ENCODE results near the gene UBTF. TPM values are rescaled to one million over a fixed set of nuclear protein-coding genes. Genes with fewer than 3 reads are reported as not detected.
"Not testable (repeated sequence)": the region's sequence is repeated elsewhere in the genome, so short reads cannot be mapped to it uniquely, and the experiment has no call there.

The UBTF gene
- total RNA-seq, 1 donor from 2014 or later: 101 TPM

DNA sequence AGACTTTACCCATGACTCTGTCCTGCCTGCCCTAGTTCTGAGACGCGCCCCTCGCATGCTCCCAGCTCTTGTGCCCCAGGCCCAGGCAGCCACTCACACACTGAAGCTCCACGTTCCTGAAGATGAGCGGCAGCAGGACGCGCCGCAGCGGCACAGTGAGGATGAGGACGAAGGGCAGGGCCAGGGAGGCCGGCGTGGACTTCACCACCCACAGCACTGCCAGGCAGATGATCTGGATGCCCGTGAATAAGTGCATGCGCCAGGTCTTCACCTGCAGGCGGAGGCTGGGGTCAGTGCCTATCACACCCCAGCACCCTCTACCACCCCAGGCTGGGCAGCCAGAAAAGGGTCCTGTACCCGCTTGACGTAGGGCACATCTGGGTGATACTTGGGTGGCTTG lies 31.6 kb upstream of the UBTF start:
- no peak overlapping the region for H3K4me3 Mint-ChIP-seq
- TF ChIP-seq, protein P1, sequence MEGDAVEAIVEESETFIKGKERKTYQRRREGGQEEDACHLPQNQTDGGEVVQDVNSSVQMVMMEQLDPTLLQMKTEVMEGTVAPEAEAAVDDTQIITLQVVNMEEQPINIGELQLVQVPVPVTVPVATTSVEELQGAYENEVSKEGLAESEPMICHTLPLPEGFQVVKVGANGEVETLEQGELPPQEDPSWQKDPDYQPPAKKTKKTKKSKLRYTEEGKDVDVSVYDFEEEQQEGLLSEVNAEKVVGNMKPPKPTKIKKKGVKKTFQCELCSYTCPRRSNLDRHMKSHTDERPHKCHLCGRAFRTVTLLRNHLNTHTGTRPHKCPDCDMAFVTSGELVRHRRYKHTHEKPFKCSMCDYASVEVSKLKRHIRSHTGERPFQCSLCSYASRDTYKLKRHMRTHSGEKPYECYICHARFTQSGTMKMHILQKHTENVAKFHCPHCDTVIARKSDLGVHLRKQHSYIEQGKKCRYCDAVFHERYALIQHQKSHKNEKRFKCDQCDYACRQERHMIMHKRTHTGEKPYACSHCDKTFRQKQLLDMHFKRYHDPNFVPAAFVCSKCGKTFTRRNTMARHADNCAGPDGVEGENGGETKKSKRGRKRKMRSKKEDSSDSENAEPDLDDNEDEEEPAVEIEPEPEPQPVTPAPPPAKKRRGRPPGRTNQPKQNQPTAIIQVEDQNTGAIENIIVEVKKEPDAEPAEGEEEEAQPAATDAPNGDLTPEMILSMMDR (conservative IDR thresholded peaks at IDR 0.05): no peak
- peaks cover 11% of the 10 kb centered on the region for H3K4me1 Mint-ChIP-seq (ENCODE audit: unreplicated experiment)
- no peak for DNase-seq (ENCODE audit: extremely low spot score, unreplicated experiment)
- no peaks in the 10 kb centered on the region for H3K9me3 Mint-ChIP-seq
- no peak overlapping the region for H3K27ac Mint-ChIP-seq
- H3K36me3 Mint-ChIP-seq: no peaks in the 10 kb centered on the region
- H3K27me3 Mint-ChIP-seq: peaks cover 12% of the 10 kb centered on the region

DNA sequence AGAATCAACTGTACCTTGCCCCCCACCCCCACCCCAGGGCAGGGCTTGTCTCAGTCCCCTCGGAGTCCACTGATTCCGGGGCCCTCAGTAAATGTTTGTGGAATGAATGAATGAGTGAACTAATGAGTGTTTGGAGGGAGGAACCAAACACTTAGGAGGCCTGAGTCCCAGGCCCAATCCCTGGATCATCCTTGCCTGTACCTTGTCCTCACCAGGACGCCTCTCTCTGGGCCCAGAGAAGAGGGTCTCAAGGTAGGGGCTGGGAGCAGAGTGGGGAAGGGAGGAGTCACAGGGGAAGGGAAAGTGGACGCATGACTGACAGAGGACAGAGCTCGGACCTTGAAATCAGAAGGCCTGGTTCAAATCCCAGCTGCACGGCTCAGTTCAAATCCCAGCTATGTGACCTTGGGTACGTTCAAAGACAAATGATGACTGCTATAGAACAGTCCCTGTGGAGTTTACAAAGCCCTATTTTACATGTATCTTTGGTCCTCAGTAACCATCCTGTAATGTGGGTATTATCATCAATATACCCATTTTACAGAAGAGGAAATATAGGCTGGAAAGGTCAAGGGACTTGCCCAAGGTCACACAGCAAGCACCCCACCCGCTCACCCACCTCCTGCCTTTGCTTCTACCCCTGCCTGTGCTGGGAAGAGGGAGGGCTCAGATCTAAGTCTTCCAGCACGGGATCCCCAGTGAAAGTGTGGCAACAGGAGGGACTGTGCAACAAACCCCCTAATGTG lies 30.2 kb upstream of the UBTF start:
- TF ChIP-seq, protein P1 (conservative IDR thresholded peaks at IDR 0.05): no peak
- Mint-ChIP-seq H3K4me1 (ENCODE audit: unreplicated experiment) (peaks cover 19% of the 10 kb centered on the region), H3K4me3 (no peak overlapping the region), H3K27ac (no peak overlapping the region), H3K27me3 (peaks cover 4% of the 10 kb centered on the region), H3K36me3 (no peaks in the 10 kb centered on the region), H3K9me3 (no peaks in the 10 kb centered on the region)
- DNase-seq (ENCODE audit: extremely low spot score, unreplicated experiment): no peak

DNA sequence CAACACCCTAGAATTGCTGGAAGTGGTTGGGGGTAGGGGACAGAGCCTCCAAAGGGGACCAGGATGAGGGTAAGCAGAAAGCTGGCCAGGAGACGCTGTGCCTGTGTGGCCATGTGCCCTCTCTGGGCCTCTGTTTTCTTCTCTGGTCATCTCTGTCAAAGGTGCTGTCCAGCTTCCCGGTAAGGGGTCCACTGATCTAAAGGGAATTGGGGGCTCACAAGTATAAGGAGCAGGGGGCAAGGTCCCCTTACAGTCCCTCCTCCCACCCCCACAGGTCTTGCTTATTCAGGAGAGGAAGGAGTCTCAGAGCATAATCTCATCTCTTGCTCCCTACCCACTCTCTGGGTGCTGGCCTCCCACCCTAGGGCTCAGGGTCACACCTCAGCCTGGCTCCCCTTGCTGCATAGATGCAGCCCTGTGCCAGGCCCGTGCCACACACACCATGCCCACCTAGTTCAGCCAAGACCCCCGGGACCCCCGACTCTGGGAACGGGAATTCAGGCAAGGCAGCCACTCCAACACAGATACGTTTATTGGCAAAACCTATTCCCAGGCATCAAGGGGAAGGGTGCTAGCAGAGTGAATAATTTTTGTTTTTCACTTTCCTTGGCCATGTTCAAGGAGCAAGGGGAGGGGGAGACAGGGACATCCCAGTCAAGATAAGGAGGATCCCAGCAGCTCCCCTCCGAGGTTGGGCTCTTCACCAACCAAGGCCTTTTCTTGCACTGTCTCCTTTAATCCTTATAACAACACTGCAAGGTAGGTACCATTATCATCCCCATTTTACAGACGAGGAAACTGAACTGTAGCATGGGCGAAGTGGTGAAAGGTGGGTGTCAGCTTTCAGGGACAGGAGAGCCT lies 28.6 kb upstream of the UBTF start:
- TF ChIP-seq, protein P1 (conservative IDR thresholded peaks at IDR 0.05): no peak
- Mint-ChIP-seq H3K27me3 (no peaks in the 10 kb centered on the region), H3K9me3 (no peaks in the 10 kb centered on the region), H3K27ac (no peak overlapping the region), H3K4me1 (ENCODE audit: unreplicated experiment) (peaks cover 19% of the 10 kb centered on the region), H3K36me3 (no peaks in the 10 kb centered on the region), H3K4me3 (no peak overlapping the region)
- no peak for DNase-seq (ENCODE audit: extremely low spot score, unreplicated experiment)

DNA sequence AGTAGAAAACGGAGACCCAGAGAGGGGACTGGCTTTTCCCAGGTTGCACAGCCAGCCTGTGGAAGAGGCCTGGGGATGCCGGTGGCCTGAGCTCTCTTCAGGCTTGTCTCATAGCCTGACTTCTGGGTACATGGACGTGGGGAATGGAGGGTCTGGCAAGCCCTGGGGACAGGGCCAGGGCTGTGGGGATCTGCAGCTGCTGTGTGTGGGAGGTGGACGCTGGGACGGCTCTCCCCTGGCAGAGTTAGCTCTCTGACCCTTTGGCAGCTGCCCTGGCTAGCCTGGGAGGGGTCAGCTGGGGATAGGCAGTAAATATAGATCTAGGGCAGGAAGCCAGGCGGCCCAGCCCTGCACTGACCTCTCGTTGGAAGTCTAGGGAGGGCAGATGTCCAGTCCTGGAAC lies 28.0 kb upstream of the UBTF start:
- Mint-ChIP-seq H3K9me3 (no peaks in the 10 kb centered on the region), H3K4me3 (no peak overlapping the region), H3K27ac (no peak overlapping the region), H3K27me3 (no peaks in the 10 kb centered on the region), H3K36me3 (no peaks in the 10 kb centered on the region), H3K4me1 (ENCODE audit: unreplicated experiment) (peaks cover 19% of the 10 kb centered on the region)
- DNase-seq (ENCODE audit: extremely low spot score, unreplicated experiment): no peak
- TF ChIP-seq, protein P1 (conservative IDR thresholded peaks at IDR 0.05): no peak

DNA sequence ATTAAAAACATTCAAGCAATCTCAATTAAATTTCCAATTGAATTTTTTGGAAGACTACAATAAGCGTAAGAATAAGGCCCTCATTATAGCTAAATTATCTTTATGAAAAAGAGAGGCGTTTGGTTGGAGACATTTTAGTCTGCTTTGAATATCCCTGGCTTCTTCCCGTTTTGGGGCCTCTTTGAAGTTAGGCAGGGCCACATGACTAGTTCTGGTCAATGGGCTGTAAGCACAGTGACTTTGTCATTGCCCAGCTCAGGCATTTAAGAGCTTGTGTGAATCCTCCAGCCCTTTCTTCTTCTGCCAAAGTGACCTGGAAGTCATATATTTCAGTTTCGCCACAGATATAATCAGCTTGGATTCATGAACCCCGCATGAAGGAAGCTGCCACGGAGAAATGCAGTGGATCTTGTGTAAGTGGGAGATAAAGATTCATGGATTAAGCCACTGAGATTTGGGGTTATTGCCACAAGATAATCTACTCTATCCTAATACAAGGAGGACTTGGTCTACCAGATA lies 21.7 kb upstream of the UBTF start:
- TF ChIP-seq, protein P1 (conservative IDR thresholded peaks at IDR 0.05): no peak
- Mint-ChIP-seq H3K4me1 (ENCODE audit: unreplicated experiment) (peaks cover 9% of the 10 kb centered on the region), H3K9me3 (no peaks in the 10 kb centered on the region), H3K27me3 (peaks cover 3% of the 10 kb centered on the region), H3K36me3 (no peaks in the 10 kb centered on the region), H3K27ac (no peak overlapping the region), H3K4me3 (no peak overlapping the region)
- DNase-seq (ENCODE audit: extremely low spot score, unreplicated experiment): no peak

DNA sequence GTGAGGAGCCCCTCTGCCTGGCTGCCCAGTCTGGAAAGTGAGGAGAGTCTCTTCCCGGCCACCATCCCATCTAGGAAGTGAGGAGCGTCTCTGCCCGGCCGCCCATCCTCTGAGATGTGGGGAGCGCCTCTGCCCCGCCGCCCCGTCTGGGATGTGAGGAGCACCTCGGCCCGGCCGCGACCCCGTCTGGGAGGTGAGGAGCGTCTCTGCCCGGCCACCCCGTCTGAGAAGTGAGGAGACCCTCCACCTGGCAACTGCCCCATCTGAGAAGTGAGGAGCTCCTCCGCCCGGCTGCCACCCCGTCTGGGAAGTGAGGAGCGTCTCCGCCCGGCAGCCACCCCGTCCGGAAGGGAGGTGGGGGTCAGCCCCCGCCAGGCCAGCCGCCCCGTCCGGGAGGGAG lies 18.4 kb upstream of the UBTF start:
- H3K27me3 Mint-ChIP-seq; H3K36me3 Mint-ChIP-seq; H3K4me3 Mint-ChIP-seq; H3K9me3 Mint-ChIP-seq; H3K27ac Mint-ChIP-seq; DNase-seq (ENCODE audit: extremely low spot score, unreplicated experiment); H3K4me1 Mint-ChIP-seq (ENCODE audit: unreplicated experiment): not testable (repeated sequence)

Data from type B pancreatic cell (in vitro differentiated cells).